HAP-1 (cell line): ENCODE results near the gene BTBD8.
"Not testable (repeated sequence)": the region's sequence is repeated elsewhere in the genome, so short reads cannot be mapped to it uniquely, and the experiment has no call there.

ENCODE experiments used
- DNase-seq, 2 experiments: peaks; one replicate each; pipeline ENCODE4 v3.0.0-alpha.2; 2016 to 2020; ENCODE audit warnings: low spot score in 2 of 2
- H3K27me3 ChIP-seq: fragments of 250-450 bp; sonication (Bioruptor Pico); 2 replicates; pipeline ENCODE4 v1.5.1; 2020; ENCODE audit warnings: low read depth, mild to moderate bottlenecking, moderate library complexity
- H3K36me3 ChIP-seq: fragments of 250-450 bp; sonication (Bioruptor Pico); replicated peaks from 2 replicates; pipeline ENCODE4 v1.5.1; 2020; ENCODE audit warnings: mild to moderate bottlenecking
- H3K4me1 ChIP-seq: fragments of 250-450 bp; sonication (Bioruptor Pico); 2 replicates; pipeline ENCODE4 v1.5.1; 2020; ENCODE audit warnings: mild to moderate bottlenecking
- H3K4me3 ChIP-seq: fragments of 250-450 bp; sonication (Bioruptor Pico); 2 replicates; pipeline ENCODE4 v1.5.1; 2020; ENCODE audit warnings: mild to moderate bottlenecking, moderate library complexity
- H3K9me3 ChIP-seq: fragments of 250-450 bp; sonication (Bioruptor Pico); 2 replicates; pipeline ENCODE4 v1.5.1; 2020; ENCODE audit warnings: mild to moderate bottlenecking, moderate library complexity
- in situ Hi-C: fragments of 300-500 bp; cut with MboI; formaldehyde crosslinking; loops from 3 replicates; pipeline ENCODE4 v1.14.3; 2020; ENCODE audit warnings: low sequenced_read_pairs, inconsistent platforms, mixed read lengths

BTBD8 gene

DNA sequence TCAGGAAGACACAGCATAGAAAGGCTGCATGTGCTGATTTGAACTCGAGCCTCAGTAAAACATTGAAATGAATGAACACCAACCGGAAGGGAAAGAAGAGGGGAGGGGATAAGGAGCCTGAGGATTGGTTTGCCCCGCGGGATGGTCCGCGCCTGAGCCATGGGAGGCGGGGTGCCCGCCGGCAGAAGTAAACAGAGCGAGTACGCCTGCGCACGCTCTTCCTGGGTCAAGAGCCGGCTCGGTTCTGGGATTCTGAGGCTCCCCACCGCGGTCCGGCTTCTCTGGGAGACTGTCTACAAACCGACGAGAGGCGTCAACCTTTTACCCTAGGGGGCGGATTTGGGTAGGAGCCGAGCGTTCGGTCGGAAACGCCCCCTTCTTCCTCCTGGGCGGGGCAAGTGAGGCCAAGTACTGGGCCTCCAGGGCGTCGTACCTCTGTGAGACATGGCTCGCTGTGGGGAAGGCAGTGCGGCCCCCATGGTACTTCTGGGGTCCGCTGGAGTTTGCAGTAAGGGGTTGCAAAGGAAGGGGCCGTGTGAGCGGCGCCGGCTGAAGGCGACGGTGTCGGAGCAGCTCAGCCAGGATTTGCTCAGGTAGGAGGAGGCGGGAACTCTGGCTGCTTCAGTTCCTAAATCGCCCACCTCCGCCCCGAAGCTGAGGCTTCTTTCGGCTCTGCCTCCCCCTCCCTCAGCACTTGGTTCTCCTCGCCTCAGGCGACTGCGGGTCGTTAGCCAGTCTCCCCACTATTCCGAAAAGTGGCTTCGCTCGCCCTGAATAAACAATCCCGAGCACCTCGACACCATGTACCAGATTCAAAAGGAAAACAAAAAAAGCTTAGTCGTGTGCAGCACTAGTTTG lies at the start of gene BTBD8:
BTBD8 (plus strand) TSS at position 218 of the 858 bp plus-strand sequence; CDS start at position 445, 227 bp downstream.
- peak within 1 kb of the TSS; percentile 65 for H3K4me3 ChIP-seq

DNA sequence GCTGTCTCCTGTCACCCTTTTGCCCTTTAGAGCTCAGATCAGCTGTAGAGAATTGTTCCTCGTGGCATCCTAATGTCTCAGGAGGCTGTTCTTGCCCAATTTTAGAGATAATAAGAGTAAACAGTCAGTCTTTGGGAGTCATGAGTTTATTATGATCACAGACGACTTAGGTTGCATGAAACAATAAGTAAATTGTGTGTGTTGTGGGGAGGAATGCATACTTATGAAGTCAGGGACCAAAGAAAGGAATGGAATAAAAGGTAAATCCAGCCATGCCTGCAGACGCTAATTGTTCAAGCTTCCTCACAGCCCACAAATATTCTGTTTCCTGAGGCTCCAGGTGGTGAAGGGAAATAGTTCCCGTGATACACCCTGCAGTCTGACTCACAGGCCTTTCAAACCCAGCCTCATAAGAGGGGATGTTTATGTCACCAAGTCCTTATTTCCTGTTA lies 49.5 kb upstream of the BTBD8 start:
- Histone ChIP-seq H3K4me1 (peaks cover 4% of the 10 kb centered on the region), H3K36me3 (no peaks in the 10 kb centered on the region), H3K27me3 (no peaks in the 10 kb centered on the region), H3K4me3 (peak overlapping the region; percentile 42), H3K9me3 (no peaks in the 10 kb centered on the region)
- in situ Hi-C loops: no loop called here
- DNase-seq: peak in 1 of 2 experiments; percentile 11

More for the DNA sequence above, at the start of gene BTBD8:
- in situ Hi-C loops: no loop called here
- DNase-seq: peak; percentile 44 to 84
- Histone ChIP-seq H3K9me3 (no peaks in the 10 kb centered on the region), H3K4me1 (no peaks in the 10 kb centered on the region), H3K36me3 (no peaks in the 10 kb centered on the region), H3K27me3 (no peaks in the 10 kb centered on the region)

DNA sequence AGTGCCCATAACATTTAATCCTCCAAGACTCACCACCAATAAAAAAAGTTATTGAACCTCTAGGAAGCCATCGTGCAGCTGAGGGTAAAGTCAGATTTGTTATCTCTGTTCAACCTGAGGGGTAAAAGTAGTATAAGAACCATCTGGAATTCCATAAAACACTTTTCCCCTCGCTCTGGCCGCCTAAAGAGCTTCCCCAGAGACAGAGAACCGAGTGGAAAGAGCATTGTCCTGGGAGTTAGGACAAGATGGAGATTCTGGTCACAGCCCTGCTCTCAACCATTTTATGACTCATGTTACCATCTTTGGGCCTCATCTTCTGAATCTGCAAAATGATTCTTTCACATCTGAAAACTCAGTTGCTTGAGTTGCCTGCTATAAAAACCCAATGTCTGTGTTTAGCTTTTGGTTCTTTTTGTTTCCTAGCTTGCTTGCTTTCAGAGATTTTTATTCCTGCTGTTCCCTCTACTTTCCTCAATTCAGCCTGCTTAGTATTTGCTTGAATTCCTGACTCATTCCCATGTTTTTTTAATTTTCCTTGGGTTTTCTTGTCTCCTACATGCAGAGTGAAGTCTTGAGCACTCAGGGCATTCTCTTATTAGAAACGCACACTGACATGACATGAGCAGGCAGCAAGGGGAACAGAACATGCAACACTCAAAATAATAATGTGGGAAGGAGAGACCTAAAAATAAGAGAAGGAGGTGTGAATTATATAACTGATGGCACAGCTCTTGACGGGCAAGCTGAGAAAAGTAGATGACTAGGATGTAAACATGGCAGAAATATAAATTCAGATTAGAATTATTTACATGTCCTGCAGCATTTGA lies 48.6 kb upstream of the BTBD8 start:
- DNase-seq: no peak
- Histone ChIP-seq H3K27me3 (no peaks in the 10 kb centered on the region), H3K36me3 (no peaks in the 10 kb centered on the region), H3K4me3 (no peak overlapping the region), H3K4me1 (peaks cover 4% of the 10 kb centered on the region), H3K9me3 (no peaks in the 10 kb centered on the region)
- in situ Hi-C loops: no loop called here

DNA sequence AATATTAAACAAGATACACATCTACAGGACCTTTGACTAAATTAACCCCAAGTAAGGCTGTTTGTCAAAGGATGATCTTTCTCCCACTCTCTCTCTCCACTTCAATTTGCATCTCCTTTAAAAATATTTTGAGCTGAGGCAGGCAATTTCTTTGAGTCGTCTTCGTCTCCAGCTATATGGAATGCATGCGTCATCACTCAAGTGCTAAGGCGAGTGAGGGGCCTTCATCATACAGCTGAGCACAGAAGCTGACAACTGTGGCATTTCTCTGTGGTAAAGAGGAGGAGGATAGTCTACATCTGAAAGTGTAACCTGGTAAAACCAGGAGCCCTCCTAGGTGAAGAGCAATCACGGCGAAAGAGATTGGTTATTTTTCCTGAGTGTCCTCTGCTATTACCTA lies 42.7 kb upstream of the BTBD8 start:
- no peak for DNase-seq
- Histone ChIP-seq H3K4me1 (no peaks in the 10 kb centered on the region), H3K36me3 (no peaks in the 10 kb centered on the region), H3K9me3 (no peaks in the 10 kb centered on the region), H3K27me3 (0 out of 2 replicates have a peak, but pooled peaks cover 2% of the 10 kb centered on the region), H3K4me3 (no peak overlapping the region)
- in situ Hi-C loops: no loop called here

DNA sequence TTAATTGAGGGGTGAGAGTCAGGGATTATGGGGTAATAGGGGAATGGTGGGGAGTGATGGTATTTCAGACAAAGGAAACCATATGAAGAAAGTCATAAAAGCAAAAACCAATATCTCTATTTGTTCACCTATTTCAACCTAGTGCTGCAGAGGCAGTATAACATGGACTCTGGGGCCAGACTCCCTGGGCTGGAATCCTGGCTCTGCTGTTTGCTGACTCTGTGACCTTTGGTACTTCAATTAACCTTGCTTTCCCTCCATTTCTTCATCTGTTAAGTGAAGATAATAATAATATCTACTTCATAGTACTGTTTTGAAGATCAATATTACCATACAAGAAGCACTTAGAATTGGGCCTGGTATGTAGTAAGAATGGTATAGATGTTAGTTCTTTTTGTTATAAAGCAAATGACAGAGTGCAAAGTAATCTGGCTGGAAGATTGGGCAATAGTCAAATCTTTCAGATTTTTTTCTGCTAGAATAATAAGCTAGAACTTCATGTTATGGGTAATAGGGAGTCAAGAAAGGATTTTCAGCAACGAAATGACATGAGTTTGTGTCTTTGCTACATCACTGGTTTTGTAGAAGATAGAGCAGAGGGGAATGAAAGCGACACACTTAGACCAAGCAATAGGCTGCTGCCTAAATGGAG lies 41.3 kb upstream of the BTBD8 start:
- Histone ChIP-seq H3K4me3 (no peak overlapping the region), H3K9me3 (no peaks in the 10 kb centered on the region), H3K36me3 (no peaks in the 10 kb centered on the region), H3K4me1 (no peaks in the 10 kb centered on the region), H3K27me3 (0 out of 2 replicates have a peak, but pooled peaks cover 2% of the 10 kb centered on the region)
- in situ Hi-C loops: no loop called here
- no peak for DNase-seq

DNA sequence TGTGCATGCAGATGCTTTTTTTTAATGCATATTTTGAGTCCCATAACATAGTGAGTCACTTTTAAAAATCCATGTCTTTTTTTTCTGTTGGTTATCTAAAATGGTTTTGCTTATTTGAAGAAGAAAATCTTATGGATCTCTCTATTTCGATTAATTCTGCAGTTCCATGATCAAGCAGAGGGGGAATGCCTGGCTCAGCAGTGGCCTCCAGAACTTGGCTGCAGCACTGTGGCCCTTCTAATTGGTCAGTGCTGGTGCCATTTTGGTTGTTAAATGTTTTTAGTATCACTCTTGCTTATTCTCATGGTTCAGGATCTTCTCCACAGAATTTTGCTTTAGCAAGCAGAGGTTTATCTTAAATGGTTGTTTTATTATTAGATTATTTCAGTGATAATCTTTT lies 39.2 kb upstream of the BTBD8 start:
- DNase-seq: no peak
- Histone ChIP-seq H3K36me3 (no peaks in the 10 kb centered on the region), H3K4me3 (no peak overlapping the region), H3K4me1 (no peaks in the 10 kb centered on the region), H3K27me3 (0 out of 2 replicates have a peak, but pooled peaks cover 2% of the 10 kb centered on the region), H3K9me3 (no peaks in the 10 kb centered on the region)
- in situ Hi-C loops: no loop called here

DNA sequence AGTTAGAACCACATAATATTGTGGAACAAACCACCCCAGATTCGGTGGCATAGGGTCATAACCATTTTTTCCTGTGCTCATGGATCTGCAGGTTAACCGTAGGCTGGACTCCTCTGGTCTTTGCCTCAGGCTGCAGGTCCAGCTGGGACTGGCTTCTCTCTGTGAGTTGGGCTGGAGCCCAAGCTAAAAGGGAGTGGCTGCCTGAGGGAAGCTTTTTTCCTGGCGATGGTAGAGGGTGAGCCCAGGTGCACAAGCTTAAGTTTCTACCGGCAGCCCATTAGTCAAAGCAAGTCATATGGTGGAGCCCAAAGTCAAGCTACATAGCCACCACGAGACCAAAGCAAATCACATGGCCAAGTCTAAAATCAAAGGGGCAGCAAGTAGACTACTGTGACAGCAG lies 36.5 kb upstream of the BTBD8 start:
- no peak for DNase-seq
- in situ Hi-C loops: no loop called here

DNA sequence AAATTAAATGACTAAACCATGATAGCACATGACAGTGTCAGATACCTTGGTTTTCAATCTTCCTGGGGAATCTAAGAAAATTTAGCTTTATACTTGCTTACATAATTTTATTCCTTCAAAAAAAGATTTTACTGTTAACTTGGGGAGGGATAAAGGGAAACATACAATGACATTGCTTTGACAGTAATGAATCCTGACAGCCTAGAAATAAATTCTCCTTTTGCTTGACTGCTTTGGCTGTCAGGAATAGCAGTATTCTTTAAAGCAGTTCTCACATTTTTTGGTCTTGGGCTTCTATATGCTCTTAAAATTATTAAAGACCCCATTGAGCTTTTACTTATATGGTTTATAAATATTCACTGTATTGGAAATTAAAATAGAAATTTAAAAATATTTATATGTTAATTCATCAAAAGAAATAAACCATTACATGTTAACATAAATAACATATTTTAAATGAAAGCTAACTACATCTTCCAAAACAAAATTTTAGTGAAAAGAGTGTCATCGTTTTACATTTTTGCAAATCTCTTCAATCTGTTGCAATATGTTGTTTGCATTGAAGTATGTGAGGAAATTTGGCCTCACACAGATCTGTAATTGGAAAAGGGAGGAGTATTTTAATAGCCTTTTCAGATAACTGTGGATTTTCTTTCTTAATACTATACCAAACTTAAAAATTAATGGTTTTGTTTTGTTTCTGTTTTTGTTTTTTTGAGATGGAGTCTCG lies 34.2 kb upstream of the BTBD8 start:
- Histone ChIP-seq H3K9me3 (no peaks in the 10 kb centered on the region), H3K27me3 (peaks cover 9% of the 10 kb centered on the region; the same call in 1 of the 2 replicates), H3K36me3 (no peaks in the 10 kb centered on the region), H3K4me1 (no peaks in the 10 kb centered on the region), H3K4me3 (no peak overlapping the region)
- no peak for DNase-seq
- in situ Hi-C loops: no loop called here

More for the DNA sequence above, 36.5 kb upstream of the BTBD8 start:
- Histone ChIP-seq H3K4me3 (no peak overlapping the region), H3K27me3 (0 out of 2 replicates have a peak, but pooled peaks cover 5% of the 10 kb centered on the region), H3K4me1 (no peaks in the 10 kb centered on the region), H3K9me3 (no peaks in the 10 kb centered on the region), H3K36me3 (no peaks in the 10 kb centered on the region)

DNA sequence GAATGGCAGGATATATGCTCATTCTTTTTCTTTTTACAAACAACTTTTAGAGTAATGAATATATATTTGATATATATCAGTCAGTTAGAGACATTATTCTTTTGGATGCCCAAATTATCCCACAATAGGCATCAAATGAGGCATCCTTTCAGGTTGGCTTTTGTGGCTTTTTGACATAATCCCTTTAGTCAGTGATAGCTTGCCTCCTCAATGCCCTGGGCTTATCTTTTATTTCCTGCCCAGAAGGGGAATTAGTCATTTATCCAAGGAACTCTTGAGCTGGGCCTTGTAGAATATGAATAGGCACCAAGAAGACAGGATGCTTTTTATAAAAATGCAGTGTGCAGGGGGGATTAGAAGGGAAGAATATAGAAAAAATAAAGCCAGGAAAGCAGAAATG lies 28.2 kb upstream of the BTBD8 start:
- Histone ChIP-seq H3K4me1 (no peaks in the 10 kb centered on the region), H3K27me3 (peaks cover 26% of the 10 kb centered on the region), H3K9me3 (no peaks in the 10 kb centered on the region), H3K36me3 (no peaks in the 10 kb centered on the region), H3K4me3 (no peak overlapping the region)
- peak in 1 of 2 experiments; percentile 27 for DNase-seq
- in situ Hi-C loops: no loop called here

DNA sequence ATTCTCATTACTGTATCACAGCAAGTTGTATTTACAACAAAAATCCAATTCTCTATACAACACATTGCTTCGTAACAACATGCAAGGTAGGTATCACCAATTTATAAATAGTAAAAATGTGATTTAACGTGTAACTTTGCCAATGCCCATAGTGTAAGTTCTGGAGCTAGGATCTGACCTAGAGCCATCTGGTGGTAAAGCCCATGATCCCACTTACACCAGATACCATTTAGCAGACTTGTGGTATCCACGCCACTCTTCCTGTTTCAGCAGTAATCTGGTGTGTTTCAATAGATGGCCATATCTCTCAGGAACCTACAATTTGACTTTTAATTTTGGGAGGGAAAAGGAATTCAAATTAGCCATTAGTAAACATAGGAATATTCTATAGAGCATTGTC lies 15.1 kb upstream of the BTBD8 start:
- Histone ChIP-seq H3K9me3 (no peaks in the 10 kb centered on the region), H3K4me3 (no peak overlapping the region), H3K27me3 (no peaks in the 10 kb centered on the region; the same call in 1 of the 2 replicates), H3K36me3 (no peaks in the 10 kb centered on the region), H3K4me1 (no peaks in the 10 kb centered on the region)
- in situ Hi-C loops: no loop called here
- DNase-seq: no peak

DNA sequence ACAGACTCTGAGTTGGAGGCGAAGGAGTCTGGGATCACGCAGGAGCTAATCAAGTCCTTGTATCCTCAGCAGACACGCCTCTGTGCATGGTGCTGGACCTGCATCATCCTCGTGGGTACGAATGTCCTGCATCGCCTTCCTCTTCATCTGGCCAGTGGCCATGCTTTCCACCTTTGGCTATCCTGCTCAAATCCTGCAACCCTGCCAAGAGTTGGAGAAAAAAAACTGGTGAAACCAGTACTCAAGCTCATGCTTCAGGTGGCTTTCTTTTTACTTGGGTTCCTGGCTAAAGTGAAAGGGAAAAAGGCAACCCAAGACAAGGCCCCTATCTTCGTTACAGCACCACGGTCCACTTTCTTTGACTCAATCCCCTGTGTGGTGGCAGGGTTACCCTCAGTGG lies 13.8 kb upstream of the BTBD8 start:
- no peaks in the 10 kb centered on the region for H3K4me1 ChIP-seq

DNA sequence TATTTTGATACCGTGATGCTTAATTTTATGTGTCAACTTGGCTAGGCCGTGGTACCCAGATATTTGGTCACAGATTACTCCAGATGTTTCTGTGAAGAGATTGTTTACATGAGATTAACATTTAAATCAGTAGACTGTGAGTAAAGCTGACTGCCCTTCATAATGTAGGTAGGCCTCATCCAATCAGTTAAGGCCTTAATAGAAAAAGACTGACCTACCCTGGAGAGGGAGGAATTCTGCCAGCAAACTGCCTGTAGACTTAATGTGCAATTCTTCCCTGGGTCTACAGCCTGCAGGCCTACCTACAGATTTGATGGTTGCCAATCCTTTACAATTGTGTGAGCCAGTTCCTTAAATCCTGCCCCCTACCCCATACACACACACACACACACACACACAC lies 9.3 kb upstream of the BTBD8 start:
- Histone ChIP-seq H3K36me3 (no peaks in the 10 kb centered on the region), H3K4me1 (no peaks in the 10 kb centered on the region), H3K27me3 (no peaks in the 10 kb centered on the region), H3K9me3 (no peaks in the 10 kb centered on the region), H3K4me3 (no peak overlapping the region)
- in situ Hi-C loops: no loop called here
- no peak for DNase-seq

More for the DNA sequence above, 13.8 kb upstream of the BTBD8 start:
- in situ Hi-C loops: no loop called here
- Histone ChIP-seq H3K4me3 (no peak overlapping the region), H3K9me3 (no peaks in the 10 kb centered on the region), H3K36me3 (no peaks in the 10 kb centered on the region), H3K27me3 (no peaks in the 10 kb centered on the region; the same call in 1 of the 2 replicates)
- no peak for DNase-seq

DNA sequence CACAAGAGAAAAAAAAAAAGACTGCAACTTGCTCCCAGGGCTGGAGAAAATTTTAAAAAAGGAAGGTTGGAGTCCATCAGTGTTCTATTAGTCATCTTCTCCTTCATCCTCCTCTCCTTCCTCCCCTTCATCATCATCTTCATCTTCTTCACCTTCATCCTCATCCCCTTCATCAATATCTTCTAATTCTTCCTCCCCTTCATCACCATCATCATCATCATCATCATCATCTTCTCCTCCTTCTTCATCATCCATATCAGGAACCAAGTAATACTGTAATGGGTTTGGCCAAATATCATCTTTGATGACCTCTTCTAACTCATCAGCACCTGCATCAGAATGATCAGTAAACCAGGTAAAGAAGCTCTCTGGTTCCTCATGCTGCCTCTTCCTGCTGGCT lies 5.7 kb upstream of the BTBD8 start:
- H3K36me3 ChIP-seq, H3K4me1 ChIP-seq, H3K27me3 ChIP-seq, H3K9me3 ChIP-seq, in situ Hi-C loops, DNase-seq, H3K4me3 ChIP-seq: not testable (repeated sequence)
